Measurements from ENCODE around the gene GPATCH3.
"Not testable (repeated sequence)": the region's sequence is repeated elsewhere in the genome, so short reads cannot be mapped to it uniquely, and the experiment has no call there.

Gene GPATCH3

GRCh38 chr1:26864610-26865480, 35.4 kb downstream of the GPATCH3 start:
- peak; percentile 87 to 89 (median 89) for DNase-seq (ENCODE audit: low read depth in 3 of 3)

DNA sequence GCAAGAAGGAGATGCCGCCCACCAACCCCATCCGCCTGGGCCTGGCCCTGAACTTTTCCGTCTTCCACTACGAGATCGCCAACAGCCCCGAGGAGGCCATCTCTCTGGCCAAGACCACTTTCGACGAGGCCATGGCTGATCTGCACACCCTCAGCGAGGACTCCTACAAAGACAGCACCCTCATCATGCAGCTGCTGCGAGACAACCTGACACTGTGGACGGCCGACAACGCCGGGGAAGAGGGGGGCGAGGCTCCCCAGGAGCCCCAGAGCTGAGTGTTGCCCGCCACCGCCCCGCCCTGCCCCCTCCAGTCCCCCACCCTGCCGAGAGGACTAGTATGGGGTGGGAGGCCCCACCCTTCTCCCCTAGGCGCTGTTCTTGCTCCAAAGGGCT, 36.6 kb downstream of the GPATCH3 start:
- DNase-seq (ENCODE audit: low read depth in 3 of 3), result no peak

DNA sequence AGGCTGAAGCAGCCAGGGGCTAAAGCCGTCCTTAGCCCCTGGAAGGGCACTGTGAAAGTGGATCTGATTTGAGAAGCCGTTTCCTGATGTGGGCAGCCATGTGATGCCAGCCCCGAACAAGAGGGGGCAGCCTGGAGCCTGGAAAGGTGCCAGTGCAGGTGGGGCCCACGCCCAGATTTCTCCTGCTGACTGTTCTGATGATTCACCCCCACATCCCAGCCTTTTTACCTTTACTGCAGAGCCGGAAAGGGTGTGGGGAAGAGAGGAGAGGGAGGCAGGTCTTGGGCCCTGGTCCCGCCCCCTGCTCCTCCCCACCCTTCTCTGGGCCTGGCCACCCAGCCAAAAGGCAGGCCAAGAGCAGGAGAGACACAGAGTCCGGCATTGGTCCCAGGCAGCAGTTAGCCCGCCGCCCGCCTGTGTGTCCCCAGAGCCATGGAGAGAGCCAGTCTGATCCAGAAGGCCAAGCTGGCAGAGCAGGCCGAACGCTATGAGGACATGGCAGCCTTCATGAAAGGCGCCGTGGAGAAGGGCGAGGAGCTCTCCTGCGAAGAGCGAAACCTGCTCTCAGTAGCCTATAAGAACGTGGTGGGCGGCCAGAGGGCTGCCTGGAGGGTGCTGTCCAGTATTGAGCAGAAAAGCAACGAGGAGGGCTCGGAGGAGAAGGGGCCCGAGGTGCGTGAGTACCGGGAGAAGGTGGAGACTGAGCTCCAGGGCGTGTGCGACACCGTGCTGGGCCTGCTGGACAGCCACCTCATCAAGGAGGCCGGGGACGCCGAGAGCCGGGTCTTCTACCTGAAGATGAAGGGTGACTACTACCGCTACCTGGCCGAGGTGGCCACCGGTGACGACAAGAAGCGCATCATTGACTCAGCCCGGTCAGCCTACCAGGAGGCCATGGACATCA, 37.2 kb downstream of the GPATCH3 start, which contains the start of gene SFN:
SFN (plus strand) TSS at position 369 of the 904 bp plus-strand sequence; CDS start at position 433, 64 bp downstream.
- DNase-seq (ENCODE audit: low read depth in 3 of 3), result peak in 1 of 3 experiments; percentile 26

GRCh38 chr1:26861889-26862378, 38.3 kb downstream of the GPATCH3 start:
- no peak for DNase-seq (ENCODE audit: low read depth in 3 of 3)

GRCh38 chr1:26861286-26861701, 39.0 kb downstream of the GPATCH3 start:
- no peak for DNase-seq (ENCODE audit: low read depth in 3 of 3)

GRCh38 chr1:26858891-26859640, 41.2 kb downstream of the GPATCH3 start:
- no peak for DNase-seq (ENCODE audit: low read depth in 3 of 3)

DNA sequence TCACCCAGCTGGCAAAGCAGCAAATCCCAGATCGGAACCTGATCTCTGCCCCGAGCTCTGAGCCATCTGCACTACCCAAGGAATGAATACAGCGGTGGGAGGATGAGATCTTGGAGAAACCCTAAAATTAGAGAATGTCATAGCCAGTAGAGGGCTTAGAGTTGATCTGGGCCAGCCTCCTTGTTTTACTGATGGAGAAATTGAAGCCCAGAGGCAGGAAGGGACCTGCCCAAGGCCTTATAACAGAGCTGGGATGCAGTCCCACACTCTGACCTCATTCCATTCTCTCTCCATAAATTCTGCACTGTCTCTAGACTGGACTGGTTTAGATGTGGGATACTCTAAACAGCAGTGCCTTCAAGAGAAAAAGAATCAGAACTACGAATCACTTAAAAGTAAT, 42.1 kb downstream of the GPATCH3 start:
- DNase-seq (ENCODE audit: low read depth in 3 of 3), result no peak

- no peak for DNase-seq (ENCODE audit: low read depth in 3 of 3)
Observed at GRCh38 chr1:26857473-26858060, 42.7 kb downstream of the GPATCH3 start.

- no peak for DNase-seq (ENCODE audit: low read depth in 3 of 3)
Observed at GRCh38 chr1:26856604-26857469, 43.4 kb downstream of the GPATCH3 start.

DNA sequence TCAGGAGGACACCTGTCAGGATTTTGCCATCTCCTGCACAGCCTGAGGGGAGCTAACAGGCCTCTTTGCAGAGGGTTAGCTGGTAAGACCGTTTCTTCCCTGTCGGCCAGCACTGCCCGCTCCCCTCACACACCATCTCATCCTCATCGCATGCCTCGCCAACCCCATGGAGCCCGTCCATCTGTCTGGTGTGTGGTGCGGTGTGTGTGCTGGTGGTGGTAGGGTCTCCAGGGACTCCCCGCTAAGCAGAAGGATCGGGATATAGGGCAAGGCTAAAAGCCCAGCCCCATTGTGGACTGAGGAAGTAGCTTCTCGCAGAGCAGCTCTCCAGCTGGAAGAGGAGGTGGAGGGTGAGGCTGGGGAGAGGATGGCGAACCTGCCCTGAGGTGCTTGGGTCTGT, 44.1 kb downstream of the GPATCH3 start:
- no peak for DNase-seq (ENCODE audit: low read depth in 3 of 3)

GRCh38 chr1:26855636-26856035, 44.6 kb downstream of the GPATCH3 start:
- no peak for DNase-seq (ENCODE audit: low read depth in 3 of 3)

DNA sequence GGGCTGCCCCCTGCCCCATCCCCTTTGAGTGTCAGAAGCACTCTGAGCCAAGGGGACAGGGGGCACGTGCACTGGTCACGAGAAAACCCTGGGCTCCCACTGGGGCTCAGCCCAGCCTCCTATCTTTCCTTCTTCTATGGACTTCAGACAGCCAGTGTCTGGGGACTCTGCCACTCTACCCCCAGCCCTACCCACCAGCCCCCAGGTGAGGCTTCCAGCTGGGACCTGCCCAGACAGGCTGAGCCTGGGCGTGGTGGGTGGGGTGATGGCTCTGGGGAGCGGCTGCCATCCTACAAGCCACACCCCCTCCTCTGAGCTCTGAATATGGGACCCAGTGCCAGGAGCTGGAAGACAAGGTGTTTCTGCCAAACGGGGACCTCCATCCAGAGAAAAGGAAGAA, 45.4 kb downstream of the GPATCH3 start:
- no peak for DNase-seq (ENCODE audit: low read depth in 3 of 3)

- DNase-seq (ENCODE audit: low read depth in 3 of 3), result no peak
Observed at GRCh38 chr1:26853600-26853999, 46.7 kb downstream of the GPATCH3 start.

- DNase-seq (ENCODE audit: low read depth in 3 of 3), result peak; percentile 63 to 77 (median 68)
Observed at GRCh38 chr1:26853156-26853555, 47.1 kb downstream of the GPATCH3 start.

- DNase-seq (ENCODE audit: low read depth in 3 of 3), result no peak
Observed at GRCh38 chr1:26852701-26853100, 47.6 kb downstream of the GPATCH3 start.

DNA sequence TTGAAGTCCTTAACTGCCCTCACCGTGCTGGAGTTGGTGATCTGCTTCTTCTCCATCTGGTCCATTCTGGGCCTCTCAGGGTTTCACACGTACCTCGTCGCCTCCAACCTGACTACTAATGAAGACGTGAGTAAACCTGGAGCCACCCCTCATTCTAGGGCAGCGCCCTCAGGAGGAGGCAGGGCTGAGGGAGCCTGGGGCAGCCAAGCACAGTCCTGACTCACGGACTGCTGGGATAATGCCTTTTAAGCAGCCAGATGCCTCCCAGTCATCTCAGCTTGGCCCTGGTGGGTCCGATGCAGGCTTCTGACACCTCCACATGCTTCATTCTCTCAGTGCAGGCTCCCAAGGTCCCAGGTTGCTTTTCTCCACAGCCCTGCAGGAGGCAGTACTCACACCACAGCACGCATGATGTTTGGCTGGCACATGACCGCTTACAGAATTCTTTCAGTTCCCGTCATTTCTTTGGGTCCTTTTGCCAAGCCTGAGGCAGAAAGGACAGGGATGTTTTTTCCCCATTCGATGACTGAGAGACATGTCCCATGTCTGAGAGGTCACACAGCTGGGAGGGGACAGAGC, 49.1 kb downstream of the GPATCH3 start:
- no peak for DNase-seq (ENCODE audit: low read depth in 3 of 3)

GRCh38 chr1:26848941-26849774, 51.1 kb downstream of the GPATCH3 start:
- no peak for DNase-seq (ENCODE audit: low read depth in 3 of 3)

DNA sequence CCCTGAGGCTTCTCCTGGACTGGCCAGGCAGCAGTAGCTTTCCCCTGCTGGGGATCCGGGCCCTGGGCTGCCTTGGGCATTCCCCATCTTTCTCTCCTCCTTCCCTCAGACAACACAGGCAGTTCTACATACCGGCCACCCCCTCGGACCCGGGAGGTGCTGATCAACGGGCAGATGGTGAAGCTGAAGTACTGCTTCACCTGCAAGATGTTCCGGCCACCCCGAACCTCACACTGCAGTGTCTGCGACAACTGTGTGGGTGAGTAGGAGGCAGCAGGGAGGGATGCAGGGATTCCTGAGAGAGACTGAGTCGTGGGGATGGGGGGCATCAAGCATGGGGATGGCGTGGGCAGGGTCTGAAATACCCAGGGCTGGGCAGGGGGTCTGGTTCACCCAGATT, 51.8 kb downstream of the GPATCH3 start:
- DNase-seq (ENCODE audit: low read depth in 3 of 3), result no peak

DNA sequence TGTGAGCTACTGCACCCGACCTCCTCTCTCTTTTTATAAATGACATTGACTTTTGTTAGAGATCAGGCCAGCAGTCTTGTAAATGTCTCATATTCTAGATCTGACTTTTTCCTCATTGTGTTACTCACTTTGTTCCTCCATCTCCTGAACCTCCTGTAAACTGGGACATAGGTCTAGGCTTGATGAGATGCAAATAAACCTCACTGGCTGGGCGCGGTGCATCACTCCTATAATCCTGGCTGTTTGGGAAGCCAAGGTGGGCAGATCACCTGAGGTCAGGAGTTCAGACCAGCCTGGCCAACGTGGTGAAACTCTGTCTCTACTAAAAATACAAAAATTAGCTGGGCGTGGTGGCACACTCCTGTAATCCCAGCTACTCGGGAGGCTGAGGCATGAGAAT, 52.4 kb downstream of the GPATCH3 start:
- not testable (repeated sequence) for DNase-seq (ENCODE audit: low read depth in 3 of 3)

Data from stimulated activated CD4-positive, alpha-beta T cell treated with anti-CD3 and anti-CD28 coated beads, TNF-alpha, amount 100 ng/mL, for 4 hours (primary cell).